Stimulated activated CD8-positive, alpha-beta memory T cell treated with anti-CD3 and anti-CD28 coated beads, Interleukin-7, amount 100 ng/mL, for 48 hours (primary cell): ENCODE data around the gene NOXA1.

ENCODE experiments used
- DNase-seq, 2 donors: peaks; one replicate each; pipeline ENCODE4 v3.0.0-alpha.2; 2020; ENCODE audit warnings: low read depth in 1 of 2; ENCODE audit errors: extremely low read depth in 1 of 2

NOXA1 gene

DNA sequence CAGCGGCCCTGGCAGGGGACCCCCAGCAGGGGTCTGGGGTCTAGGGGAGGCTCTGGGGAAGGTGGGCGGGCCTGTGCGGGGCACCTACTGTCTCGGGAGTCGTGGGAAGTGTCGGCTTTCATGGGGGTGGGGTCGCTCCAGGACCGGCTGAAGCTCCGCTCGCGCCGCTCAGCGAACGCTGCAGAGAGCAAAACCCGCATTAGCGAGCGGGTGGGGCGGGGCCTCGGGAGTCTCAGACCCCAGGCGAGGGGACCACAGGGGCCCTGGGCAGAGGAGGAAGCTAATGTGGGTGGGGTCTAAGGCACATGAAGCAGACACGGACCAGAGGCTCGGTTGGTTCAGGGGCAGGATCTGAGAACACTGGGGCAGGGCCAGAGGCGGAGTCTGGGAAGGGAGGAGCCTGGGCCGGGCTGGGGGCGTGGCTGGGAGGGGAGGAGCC is 30.5 kb downstream of the NOXA1 start:
- no peak for DNase-seq

DNA sequence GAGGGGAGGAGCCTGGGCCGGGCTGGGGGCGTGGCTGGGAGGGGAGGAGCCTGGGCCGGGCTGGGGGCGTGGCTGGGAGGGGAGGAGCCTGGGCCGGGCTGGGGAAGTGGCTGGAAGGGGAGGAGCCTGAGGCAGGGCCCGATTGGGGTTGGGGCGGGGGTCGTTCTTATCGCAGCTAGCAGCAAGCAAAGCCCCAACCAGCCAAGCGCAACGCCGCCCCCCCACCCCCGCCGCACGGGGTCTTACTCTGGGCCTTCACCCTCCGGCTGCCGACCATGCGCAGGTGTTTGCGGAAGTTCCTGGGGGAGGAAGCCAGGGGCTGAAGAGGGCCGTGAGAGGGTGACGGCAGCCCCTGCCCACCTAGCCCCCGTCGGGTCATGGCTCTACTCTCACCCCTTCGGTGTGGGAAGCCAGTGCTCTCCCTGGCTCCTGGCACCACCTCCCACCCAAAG is 31.0 kb downstream of the NOXA1 start:
- DNase-seq = no peak

DNA sequence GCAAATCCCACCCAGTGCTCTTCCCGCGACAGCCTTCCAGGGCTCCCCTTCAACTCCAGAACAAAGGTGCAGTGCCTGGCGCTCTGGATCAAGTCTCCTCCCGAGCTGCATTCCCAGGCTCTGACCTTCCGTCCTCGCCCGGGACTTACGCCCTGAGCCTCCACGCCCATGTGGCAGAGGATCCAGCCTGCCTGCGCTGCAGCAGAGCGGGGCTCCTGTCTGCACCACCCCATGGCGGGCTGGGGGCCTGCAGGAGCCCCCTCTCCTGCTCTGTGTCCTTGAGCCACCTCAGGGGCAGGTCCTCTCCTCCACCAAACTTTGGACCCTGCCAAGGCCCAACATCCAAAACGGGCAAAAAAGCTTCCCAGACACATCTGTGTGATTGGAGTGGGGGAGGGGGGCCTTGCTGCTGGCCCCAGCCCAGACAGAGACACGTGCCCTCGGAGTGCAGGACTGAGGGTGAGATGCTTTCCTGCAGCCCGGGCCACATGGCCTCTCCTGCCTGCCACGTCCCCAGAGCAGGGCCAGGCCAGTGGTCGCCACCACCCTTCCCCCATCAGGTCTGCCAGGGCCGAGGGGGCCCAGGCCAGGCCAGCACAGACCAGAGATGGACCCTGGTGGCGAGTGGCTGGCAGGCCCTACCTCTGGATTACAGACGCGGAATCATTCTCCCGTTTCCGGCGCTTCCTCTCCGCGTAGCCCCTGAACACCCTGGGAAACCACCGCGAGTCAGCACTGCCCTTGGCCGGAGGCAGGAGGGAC is 31.6 kb downstream of the NOXA1 start:
- DNase-seq = no peak

DNA sequence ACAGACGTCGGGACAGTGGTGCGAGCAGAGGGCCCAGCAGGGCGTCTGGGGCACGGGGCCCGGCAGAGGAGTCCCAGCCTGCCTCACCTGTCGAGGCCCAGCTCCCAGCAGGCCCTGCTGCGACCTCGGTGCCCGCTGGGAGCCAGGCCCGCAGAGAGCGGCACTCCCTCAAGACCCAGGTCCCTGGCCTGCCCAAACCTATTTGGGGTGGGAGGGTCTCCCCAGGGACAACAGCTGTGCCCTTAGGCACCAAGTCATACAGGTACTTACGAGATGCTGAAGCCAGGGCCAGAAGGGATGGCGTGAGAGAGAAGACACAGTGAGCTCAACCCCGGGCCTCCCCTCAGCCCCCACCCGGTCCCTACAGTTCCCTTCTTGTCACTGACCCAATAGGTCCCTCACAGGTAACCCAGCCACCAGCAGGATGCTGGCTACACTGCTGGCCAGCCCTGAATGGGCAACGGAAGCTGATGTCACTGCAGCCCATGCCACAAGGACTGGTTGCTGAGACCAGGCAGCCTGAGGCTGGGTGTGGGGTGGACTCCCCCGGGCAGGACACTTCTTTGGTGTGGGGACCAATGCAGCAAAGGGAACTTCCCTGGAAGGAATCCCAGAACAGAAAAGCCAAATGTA is 32.3 kb downstream of the NOXA1 start:
- DNase-seq = no peak

DNA sequence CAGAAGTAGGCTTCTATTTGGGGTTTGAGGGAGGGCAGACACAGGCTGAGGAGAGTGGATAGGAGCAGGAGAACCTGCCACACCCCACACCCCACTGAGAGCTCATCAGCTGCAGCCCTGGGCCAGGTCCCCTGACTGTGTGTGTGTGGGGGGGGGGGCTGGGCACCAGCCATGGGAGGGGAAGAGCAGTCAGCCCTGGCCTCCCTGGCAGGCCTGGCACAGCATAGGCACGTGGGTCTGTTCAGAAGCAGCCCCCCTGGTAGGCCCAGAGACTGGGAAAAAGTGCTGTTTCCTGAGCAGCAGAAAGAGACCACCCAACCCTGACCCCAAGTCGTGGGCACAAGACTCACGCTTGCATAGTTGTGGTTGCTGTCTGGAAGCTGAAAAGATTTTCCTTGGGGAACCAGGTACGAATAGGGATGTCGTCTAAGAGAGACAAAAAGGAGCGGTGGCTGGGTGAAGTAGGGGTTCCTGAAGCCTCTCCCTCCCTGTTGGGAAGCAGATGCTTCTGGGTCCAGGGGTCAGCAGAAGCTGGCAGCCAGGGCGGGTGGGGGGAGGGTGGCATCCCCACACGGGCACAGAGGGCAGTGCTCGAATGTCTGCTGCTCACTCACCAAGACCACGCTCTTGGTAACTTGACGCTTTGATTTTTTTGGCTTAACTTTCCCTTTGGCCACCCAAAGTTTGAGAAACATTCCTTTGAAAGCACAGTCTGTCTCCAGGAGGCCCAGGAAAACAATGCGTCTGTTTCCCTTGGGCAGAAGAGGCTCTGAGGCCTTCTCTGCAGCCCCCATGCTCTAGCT is 33.1 kb downstream of the NOXA1 start:
- DNase-seq = no peak

DNA sequence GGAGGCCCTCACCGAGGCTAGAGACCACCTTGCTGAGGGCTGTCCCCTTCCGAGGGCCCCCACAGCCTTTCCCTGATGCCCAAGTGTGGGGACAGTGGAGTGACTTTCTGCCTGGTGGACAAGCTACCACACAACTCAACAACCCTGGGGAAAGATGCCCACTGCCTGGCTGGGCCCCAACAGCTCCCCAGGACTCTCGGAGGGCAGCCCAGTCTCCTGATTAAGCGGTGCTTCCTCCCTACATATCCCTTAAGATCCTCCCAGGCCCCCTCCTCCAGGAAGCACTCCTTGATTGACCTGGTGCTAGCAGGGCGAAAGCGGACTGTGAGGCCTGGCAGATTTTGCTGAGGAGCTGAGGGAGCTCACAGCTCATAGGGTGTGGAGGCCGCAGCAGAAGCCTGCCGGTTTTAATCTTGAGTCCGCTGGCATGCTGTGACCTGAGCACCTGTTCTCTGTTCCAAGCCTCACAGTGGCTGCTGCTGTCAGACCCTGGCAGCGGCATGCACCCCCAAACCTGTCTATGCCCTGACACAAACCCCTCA is 33.7 kb downstream of the NOXA1 start:
- DNase-seq = no peak

DNA sequence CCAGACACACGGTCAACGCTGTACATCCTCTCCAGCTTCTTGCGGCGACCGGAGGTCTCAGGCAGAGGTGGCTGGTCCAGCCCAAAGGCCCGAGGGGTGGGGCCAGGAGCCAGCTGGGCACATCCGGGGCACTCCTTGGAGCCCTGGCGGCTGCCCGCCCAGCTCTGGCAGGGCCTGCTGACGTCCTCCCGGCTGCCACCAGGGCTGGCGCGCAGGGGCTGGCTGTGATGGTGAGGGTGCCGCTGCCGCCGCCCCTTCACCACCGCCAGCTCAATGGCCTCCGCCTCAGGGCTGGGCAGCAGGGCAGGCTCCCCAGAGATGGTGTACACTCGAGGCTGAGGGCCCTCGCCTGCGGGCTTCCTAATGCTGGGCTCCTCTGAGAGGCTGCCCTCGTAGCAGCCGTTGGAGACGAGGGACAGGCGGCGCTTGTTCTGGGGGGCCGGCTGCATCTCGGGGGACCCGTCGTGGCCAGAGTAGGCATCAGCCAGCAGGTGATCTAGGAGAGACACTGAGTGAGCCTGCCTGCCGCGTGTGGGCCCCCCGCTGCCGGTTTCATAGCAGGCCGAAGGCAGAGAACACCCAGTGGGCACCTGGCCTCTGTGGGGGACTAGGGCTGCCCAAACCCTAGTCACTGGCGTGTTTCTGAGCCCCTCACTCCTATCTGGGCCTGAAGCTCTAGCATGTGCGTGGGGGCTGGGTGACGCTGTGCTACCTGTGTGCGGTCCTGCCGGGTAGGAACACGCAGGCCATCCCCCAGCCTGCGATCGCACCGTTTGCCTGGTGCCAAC is 34.4 kb downstream of the NOXA1 start:
- no peak for DNase-seq

DNA sequence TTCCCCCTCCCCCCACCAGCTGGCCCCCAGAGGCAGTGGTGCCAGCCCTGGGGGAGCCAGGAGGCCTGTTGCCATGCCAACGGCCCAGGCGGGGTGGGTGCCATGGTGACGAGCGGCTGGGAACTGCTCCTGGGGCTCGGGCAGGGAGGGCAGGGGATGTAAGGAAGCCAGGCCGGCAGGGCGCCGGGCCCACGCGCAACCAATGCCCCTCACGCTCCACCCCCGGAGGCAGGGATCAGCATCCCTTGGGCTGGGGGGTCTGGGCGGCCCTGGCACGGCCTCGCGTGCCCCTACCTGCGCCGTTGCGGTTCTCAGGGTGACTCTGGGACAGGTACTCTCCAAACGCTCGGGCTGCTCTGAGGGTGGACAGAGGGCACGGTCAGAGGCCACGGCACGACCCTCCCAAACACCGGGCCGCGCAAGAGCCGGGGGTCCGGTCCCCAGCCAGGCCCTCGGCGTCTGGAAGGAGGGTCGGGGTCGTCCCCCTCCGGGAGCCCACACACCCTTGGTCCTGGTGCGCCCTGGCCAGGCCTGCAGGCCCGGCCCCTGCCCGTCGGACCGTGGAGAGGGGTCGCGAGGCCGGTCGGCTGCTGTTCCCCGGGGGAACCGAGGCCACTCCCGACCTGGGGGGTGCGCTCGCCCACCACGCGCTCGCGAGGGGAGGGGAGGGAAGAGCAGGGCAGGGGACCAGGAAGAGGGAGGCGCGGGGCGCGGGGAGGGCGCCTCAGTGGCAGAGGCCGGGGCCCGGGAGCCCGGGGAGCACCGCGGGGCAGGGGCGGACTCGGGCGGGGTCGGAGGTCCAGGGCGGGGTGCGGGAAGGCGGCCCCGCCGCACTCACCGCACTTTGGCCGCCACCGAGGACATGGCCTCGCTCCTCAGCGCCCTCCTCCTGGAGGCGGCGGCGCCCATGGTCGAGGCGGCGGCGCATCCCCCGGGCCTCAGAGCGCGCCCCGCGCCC is 35.3 kb downstream of the NOXA1 start:
- DNase-seq = no peak

DNA sequence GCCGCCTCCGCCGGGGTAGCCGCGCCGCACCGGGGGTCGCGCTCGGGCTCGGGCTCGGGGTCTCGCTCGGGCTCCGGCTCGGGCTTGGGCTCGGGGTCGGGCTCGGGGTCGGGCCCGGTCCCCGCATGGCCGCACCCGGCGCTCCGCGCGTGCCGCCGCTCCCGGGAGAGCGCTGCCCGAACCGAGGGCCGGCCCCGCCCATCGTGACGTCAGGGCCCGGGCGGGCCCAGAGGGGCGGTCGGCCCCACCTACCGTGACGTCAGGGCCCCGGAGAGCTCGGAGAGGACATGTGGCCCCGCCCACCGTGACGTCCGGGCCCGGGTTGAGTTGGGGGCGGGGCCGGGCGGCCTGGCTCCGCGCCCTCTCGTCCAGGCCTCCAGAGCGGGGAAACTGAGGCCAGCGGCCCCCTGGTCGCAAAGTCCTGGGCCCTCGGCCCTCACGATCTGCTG is 36.0 kb downstream of the NOXA1 start, which contains the start of gene NSMF:
NSMF (minus strand) TSS at position 183 of the 449 bp plus-strand sequence. CDS start 232 bp downstream, outside the sequence.
- peak; percentile 79 to 86 for DNase-seq

DNA sequence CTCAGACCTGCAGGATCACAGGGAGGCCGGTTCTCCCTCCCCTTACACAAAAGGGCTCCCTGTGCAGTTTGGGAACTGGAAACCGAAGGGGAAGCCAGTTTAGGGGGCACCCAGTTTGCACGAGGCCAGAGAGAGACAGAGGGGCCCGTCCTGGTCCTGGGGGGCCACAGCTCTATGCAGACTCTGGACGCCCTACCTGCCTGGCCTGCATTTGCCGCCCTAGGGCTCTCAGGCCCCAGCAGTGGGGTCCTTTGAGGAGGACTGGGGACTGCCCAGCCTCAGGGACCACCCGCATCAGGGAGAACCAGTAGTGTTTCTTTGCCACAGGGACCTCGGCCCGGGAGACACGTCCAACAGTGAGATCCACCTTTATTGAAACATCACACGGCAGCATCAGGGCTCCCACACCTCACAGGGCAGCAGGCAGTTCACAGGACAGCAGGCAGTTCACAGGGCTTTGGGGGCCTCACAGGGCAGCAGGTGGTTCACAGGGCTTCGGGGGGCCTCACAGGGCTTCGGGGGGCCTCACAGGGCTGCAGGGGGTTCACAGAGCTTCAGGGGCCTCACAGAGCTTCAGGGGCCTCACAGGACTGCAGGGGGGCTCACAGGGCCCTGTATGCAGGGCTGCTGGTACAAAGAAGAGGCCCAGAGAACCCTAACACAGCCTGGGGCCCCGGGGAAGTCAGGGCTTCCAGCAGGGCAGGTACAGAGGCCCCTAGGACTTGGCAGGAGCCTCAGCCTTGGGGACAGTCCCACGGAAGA is 36.6 kb downstream of the NOXA1 start:
- no peak for DNase-seq

DNA sequence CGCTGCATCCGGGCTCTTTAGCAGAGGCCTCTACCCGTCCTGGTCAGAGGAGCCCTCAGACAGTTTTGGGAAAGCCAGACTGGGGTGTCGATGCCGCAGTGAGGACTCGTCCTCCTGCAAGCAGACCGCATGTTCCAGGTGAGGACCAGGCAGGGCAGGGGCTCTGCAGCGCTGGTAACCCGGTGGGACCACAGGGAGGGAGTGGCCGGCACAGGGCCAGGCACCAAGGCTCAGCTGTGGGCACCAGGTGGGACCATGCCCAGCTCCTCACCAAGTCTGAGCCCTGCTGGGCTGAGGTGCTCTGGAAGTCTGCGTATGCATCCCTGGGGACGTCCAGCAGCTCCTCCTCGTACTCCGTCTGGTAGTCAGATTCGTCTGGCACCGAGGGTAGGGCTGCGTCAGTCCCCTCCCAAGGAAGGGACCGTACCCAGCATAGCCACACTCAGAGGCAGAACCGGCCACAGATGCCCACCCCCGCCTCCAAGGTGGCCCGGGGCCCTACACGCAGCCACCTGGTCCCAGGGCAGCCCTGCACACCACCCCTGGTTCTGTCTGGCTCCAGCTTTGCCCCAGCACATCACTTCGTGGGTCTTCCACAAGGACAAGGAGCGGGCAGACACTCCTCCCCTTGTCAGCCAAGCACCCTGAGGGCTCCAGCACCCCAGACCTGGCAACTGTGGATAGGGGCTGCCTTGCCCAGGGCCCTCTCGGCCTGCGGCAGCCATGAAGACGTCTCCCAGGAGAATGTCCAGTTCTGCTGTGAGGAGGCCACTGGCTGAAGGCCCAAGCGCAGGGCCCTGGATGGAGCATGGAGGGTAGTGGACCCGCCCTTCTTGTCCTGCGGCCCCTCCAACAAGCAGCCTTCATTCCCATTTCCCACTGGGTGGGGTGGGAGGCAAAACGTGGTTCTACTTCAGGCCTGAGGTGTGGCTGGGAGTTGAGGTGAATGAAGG is 37.4 kb downstream of the NOXA1 start:
- DNase-seq = no peak

DNA sequence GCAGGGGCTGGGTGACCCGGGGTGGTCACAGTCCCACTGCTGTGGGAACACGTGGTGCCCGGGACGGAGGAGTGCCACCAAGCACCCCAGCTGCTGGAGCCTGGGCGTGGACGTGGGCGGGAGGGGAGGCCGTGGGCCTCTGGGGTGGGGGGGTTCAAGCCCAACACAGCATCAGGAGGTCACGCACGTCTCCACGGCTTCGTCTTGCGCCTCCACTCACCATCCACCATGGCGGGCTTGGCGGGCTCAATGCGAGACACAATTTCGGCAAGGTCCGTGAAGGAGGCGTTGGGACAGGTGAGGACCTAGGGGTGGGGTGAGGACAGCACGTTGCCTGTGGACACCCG is 38.1 kb downstream of the NOXA1 start:
- DNase-seq = no peak

DNA sequence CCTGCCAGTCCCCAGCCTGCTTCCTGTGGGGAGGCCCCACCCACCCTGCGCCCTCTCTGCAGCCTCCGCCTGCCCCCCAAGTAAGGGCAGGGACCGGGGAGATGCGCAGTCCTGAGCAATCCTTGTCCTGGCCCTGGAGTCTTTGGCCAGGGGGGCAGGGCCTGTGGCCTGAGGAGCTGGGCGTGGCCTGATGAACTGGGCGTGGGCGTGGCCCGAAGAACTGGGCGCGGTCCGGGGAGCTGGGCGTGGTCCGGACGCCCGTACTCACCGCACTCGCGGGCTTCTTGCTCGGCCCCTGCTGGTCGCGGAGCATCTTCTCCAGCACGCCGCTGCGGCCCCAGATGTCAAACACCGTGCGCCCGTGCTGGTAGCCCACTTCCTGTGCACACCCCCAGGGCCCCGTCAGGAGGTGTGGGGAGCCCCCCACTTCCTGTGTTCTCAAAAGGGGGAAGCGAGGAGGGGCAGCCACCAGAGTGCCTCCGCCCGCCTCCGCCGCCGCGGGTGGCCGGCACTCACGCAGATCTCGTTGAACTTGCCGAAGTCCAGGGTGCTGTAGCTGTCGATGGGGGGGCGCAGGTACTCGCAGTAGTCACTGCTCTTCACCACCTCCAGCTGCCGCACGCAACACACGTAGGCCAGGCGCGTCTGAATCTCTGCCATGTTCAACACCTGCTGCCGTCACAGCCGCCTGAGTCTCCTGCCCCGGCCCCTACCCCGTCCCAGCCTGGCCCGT is 38.6 kb downstream of the NOXA1 start:
- DNase-seq = peak; percentile 86 to 90

DNA sequence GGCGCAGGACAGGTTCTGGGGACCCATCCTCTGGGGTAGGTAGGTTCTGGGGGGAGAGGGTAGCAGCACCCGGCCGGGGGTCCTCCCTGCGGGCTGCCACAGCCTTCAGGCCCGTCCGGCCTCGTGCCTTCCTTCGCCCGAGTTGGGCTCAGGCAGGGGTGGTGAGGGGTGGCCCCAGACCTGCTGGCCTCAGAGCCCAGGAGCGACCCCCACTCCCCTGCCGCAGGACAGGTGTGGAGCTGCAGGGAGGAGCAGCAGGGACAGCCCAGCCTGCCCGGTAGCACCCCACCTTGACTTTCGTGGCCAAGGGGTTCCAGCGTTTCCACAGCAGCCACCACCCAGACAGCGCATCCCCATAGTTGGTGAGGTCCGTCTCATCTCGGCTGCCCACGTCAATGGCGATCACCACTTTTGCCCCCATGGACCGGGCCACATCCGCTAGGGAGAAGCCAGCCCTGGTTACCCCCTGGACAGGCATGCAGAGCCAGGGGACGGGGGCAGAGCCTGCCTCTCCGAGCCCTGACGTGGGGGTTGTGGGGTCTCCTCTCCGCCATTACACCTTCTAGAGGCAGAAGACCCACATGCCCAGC is 39.3 kb downstream of the NOXA1 start:
- no peak for DNase-seq

DNA sequence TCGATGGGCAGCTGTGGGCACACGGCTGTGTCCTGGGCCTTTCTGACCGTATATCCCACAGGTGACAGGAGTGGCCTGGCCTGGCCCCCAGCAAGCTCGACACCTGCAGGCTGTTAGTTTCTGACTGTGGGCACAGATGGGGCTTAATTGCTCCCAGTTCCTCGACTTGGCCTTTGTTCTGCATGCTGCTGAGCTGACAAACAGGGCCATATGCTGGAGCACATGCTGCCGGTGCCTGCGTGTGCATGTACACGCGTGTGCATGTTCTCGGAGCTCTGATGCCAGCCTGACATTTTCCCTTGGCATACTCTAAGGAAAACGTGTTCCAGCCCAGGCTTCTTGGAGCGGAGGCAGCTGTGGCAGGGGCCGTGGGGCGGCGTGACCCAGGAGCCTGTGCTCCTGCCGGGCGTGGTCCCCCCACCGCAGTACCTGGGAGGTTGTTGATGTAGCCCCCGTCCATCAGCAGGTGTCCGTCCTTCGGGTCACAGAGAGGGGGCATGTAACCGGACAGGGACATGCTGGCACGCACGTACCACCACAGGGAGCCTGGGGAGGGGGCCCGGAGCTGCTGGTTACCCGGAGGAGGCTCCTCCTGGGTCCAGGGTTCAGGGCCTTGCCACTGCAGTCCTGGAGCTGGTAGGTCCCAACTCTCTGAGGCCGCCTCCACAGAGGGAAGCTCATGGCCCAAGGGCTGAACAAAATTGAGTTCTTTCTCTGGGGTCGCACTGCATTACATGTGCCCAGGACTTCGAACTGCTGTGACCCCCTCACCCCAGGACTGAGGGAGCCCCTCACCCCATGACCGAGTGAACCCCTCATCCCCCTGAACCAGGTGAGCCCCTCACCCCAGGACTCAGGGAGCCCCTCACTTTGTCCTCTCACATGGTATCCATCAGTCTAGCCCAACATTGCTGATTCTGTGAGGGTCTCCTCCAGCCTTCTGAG is 40.1 kb downstream of the NOXA1 start:
- no peak for DNase-seq
